Colonic mucosa (tissue), 4 donors: ENCODE measurements around the gene FAM219A. TPM values are rescaled to one million over a fixed set of nuclear protein-coding genes. Genes with fewer than 3 reads are reported as not detected.

Experiments
- DNase-seq: peaks from one replicate; pipeline ENCODE4 v3.0.0-alpha.2; 2020
- H3K27ac ChIP-seq: fragments of 200-600 bp; one replicate; pipeline ENCODE4 v1.8.0; 2021
- H3K27me3 ChIP-seq: fragments of 200-600 bp; one replicate; pipeline ENCODE4 v1.8.0; 2021
- H3K36me3 ChIP-seq: fragments of 200-600 bp; one replicate; pipeline ENCODE4 v1.8.0; 2021
- H3K4me1 ChIP-seq: fragments of 200-600 bp; one replicate; pipeline ENCODE4 v1.8.0; 2021; ENCODE audit warnings: mild to moderate bottlenecking
- H3K4me3 ChIP-seq: fragments of 200-600 bp; one replicate; pipeline ENCODE4 v1.8.0; 2021
- H3K9ac ChIP-seq, 2 donors: one replicate each; pipeline ENCODE4 v1.7.0; 2013; ENCODE audit warnings: control low read depth in 2 of 2, low read depth in 2 of 2, low read length in 2 of 2
- H3K9me3 ChIP-seq: fragments of 200-600 bp; one replicate; pipeline ENCODE4 v1.8.0; 2021
- CTCF ChIP-seq: fragments of 200-600 bp; IDR thresholded peaks from one replicate; pipeline ENCODE4 v1.8.0; 2022; ENCODE audit warnings: antibody characterized with exemption, mild to moderate bottlenecking
- intact Hi-C: fragments of 100-400 bp; cut with DNase I; formaldehyde crosslinking; loops from one replicate; pipeline ENCODE4 v1.14.1; 2022
- total RNA-seq, 2 donors: library from RNA; stranded (reverse); fragmentation: NEBNext Ultra II Directional in 1 of 2; extraction: Animal tissue kit (Norgen Biotek cat#: 25700) in 1 of 2; gene quantifications; one replicate each; pipeline ENCODE4 v1.2.1, GENCODE V29; 2021
- donor health status: healthy.
- donor health status: DM: no; HTN: no; CAD: no.
- donor health status: DM: no; HTN: no; CAD: no.

The FAM219A gene
- total RNA-seq, 2 donors from 2014 or later, result 6.3 to 7.5 TPM

GRCh38 chr9:34492051-34492450 is 33.7 kb upstream of the FAM219A start:
- Histone ChIP-seq H3K9me3 (no peaks in the 10 kb centered on the region), H3K4me1 (no peaks in the 10 kb centered on the region), H3K27me3 (no peaks in the 10 kb centered on the region), H3K9ac (no peak overlapping the region), H3K27ac (no peak overlapping the region), H3K4me3 (no peak overlapping the region), H3K36me3 (no peaks in the 10 kb centered on the region)
- no peak for TF ChIP-seq CTCF
- intact Hi-C loops, result no loop called here
- no peak for DNase-seq

GRCh38 chr9:34491596-34491995 is 33.2 kb upstream of the FAM219A start:
- H3K4me3 ChIP-seq, result no peak overlapping the region
- H3K27me3 ChIP-seq, result no peaks in the 10 kb centered on the region
- TF ChIP-seq CTCF, result no peak
- no peak overlapping the region for H3K27ac ChIP-seq
- no peaks in the 10 kb centered on the region for H3K4me1 ChIP-seq
- no peaks in the 10 kb centered on the region for H3K9me3 ChIP-seq
- DNase-seq, result no peak
- H3K36me3 ChIP-seq, result no peaks in the 10 kb centered on the region
- no peak overlapping the region for H3K9ac ChIP-seq
- intact Hi-C loops, result no loop called here

GRCh38 chr9:34490760-34491159 is 32.4 kb upstream of the FAM219A start:
- no peak for DNase-seq
- no peaks in the 10 kb centered on the region for H3K36me3 ChIP-seq
- no peak for TF ChIP-seq CTCF
- no peak overlapping the region for H3K27ac ChIP-seq
- H3K4me1 ChIP-seq, result no peaks in the 10 kb centered on the region
- no peak overlapping the region for H3K4me3 ChIP-seq
- no peaks in the 10 kb centered on the region for H3K27me3 ChIP-seq
- no peak overlapping the region for H3K9ac ChIP-seq
- intact Hi-C loops, result no loop called here
- H3K9me3 ChIP-seq, result no peaks in the 10 kb centered on the region

- no peaks in the 10 kb centered on the region for H3K9me3 ChIP-seq
- H3K27ac ChIP-seq, result no peak overlapping the region
- intact Hi-C loops, result no loop called here
- H3K36me3 ChIP-seq, result no peaks in the 10 kb centered on the region
- no peak for TF ChIP-seq CTCF
- no peak overlapping the region for H3K9ac ChIP-seq
- no peaks in the 10 kb centered on the region for H3K27me3 ChIP-seq
- no peaks in the 10 kb centered on the region for H3K4me1 ChIP-seq
- DNase-seq, result no peak
- no peak overlapping the region for H3K4me3 ChIP-seq
These were observed 32.0 kb upstream of the FAM219A start for GRCh38 chr9:34490360-34490759.

GRCh38 chr9:34486572-34486971 is 28.2 kb upstream of the FAM219A start:
- no peak overlapping the region for H3K27ac ChIP-seq
- H3K27me3 ChIP-seq, result no peaks in the 10 kb centered on the region
- no peak for TF ChIP-seq CTCF
- intact Hi-C loops, result no loop called here
- no peaks in the 10 kb centered on the region for H3K4me1 ChIP-seq
- no peak overlapping the region for H3K9ac ChIP-seq
- no peaks in the 10 kb centered on the region for H3K9me3 ChIP-seq
- no peaks in the 10 kb centered on the region for H3K36me3 ChIP-seq
- no peak for DNase-seq
- H3K4me3 ChIP-seq, result no peak overlapping the region

- H3K9me3 ChIP-seq, result no peaks in the 10 kb centered on the region
- no peaks in the 10 kb centered on the region for H3K27me3 ChIP-seq
- intact Hi-C loops, result no loop called here
- H3K4me1 ChIP-seq, result no peaks in the 10 kb centered on the region
- DNase-seq, result no peak
- H3K27ac ChIP-seq, result no peak overlapping the region
- H3K4me3 ChIP-seq, result no peak overlapping the region
- H3K9ac ChIP-seq, result no peak overlapping the region
- TF ChIP-seq CTCF, result no peak
- H3K36me3 ChIP-seq, result no peaks in the 10 kb centered on the region
These were observed 27.5 kb upstream of the FAM219A start for GRCh38 chr9:34485822-34486221.
